Neural progenitor cell (in vitro differentiated cells): ENCODE measurements around the gene NPB. TPM values are rescaled to one million over a fixed set of nuclear protein-coding genes. Genes with fewer than 3 reads are reported as not detected.
A peak's percentile ranks its signal among the peaks of the same experiment; 100 is the strongest.

Source experiments
- DNase-seq: peaks from one replicate; pipeline ENCODE4 v3.0.0-alpha.2; 2016; ENCODE audit warnings: low spot score
- H2AFZ ChIP-seq: fragments of 200-600 bp; sonication (generic); replicated peaks from 2 replicates; pipeline ENCODE4 v1.6.1; 2016; ENCODE audit warnings: antibody characterized with exemption
- H3F3A ChIP-seq: fragments of 200-600 bp; sonication (generic); 2 replicates; pipeline ENCODE4 v1.6.1; 2016; ENCODE audit warnings: antibody characterized with exemption, low read depth
- H3K27ac ChIP-seq: fragments of 200-600 bp; sonication (generic); 2 replicates; pipeline ENCODE4 v1.5.1; 2016; ENCODE audit warnings: mild to moderate bottlenecking
- H3K27me3 ChIP-seq: fragments of 200-600 bp; sonication (generic); 2 replicates; pipeline ENCODE4 v1.6.1; 2016; ENCODE audit warnings: mild to moderate bottlenecking, moderate library complexity
- H3K36me3 ChIP-seq: fragments of 200-600 bp; sonication (generic); 2 replicates; pipeline ENCODE4 v1.5.1; 2016
- H3K4me1 ChIP-seq: fragments of 200-600 bp; sonication (generic); 2 replicates; pipeline ENCODE4 v1.6.1; 2016; ENCODE audit warnings: mixed run types
- H3K4me2 ChIP-seq: fragments of 200-600 bp; sonication (generic); 2 replicates; pipeline ENCODE4 v1.6.1; 2016
- H3K4me3 ChIP-seq: fragments of 200-600 bp; sonication (generic); 2 replicates; pipeline ENCODE4 v1.5.1; 2016
- H3K79me2 ChIP-seq: fragments of 200-600 bp; sonication (generic); 2 replicates; pipeline ENCODE4 v1.6.1; 2016; ENCODE audit warnings: low read depth
- H3K9ac ChIP-seq: fragments of 200-600 bp; sonication (generic); 2 replicates; pipeline ENCODE4 v1.6.1; 2016
- H3K9me3 ChIP-seq: fragments of 200-600 bp; sonication (generic); 2 replicates; pipeline ENCODE4 v1.5.1; 2016; ENCODE audit warnings: low read depth
- H4K20me1 ChIP-seq: fragments of 200-600 bp; sonication (generic); 2 replicates; pipeline ENCODE4 v1.6.1; 2016; ENCODE audit warnings: low read depth
- H3K27ac Mint-ChIP-seq: 3 replicates; pipeline ENCODE4 v1.8.0; 2021; ENCODE audit warnings: mixed read lengths
- H3K27me3 Mint-ChIP-seq: 2 replicates; pipeline ENCODE4 v1.8.0; 2022; ENCODE audit warnings: low read depth, mild to moderate bottlenecking, inconsistent platforms, moderate library complexity, mixed read lengths; ENCODE audit not compliant: insufficient read depth
- H3K36me3 Mint-ChIP-seq: 3 replicates; pipeline ENCODE4 v1.8.0; 2021; ENCODE audit warnings: mixed read lengths
- H3K4me1 Mint-ChIP-seq: 3 replicates; pipeline ENCODE4 v1.8.0; 2021; ENCODE audit warnings: mixed read lengths
- H3K4me3 Mint-ChIP-seq: 3 replicates; pipeline ENCODE4 v1.8.0; 2021; ENCODE audit warnings: mild to moderate bottlenecking, moderate library complexity, mixed read lengths
- H3K9me3 Mint-ChIP-seq: 3 replicates; pipeline ENCODE4 v1.8.0; 2020; ENCODE audit warnings: mixed read lengths
- EZH2 ChIP-seq: fragments of 200-600 bp; sonication (generic); IDR thresholded peaks from 2 replicates; pipeline ENCODE4 v1.6.1; 2017; ENCODE audit warnings: antibody characterized with exemption, mild to moderate bottlenecking, moderate library complexity
- EZH2phosphoT487 ChIP-seq: fragments of 200-600 bp; sonication (generic); IDR thresholded peaks from 2 replicates; pipeline ENCODE4 v1.6.1; 2017; ENCODE audit warnings: antibody characterized with exemption
- total RNA-seq: library from RNA; depleted of rRNA; stranded (reverse); fragments of >200 nt; gene quantifications from 2 replicates; pipeline ENCODE4 v1.2.3, GENCODE V29; 2015; ENCODE audit warnings: low replicate concordance
- TF ChIP-seq, protein P1 (sequence below): fragments of 200-600 bp; sonication (generic); IDR thresholded peaks from 2 replicates; pipeline ENCODE4 v1.5.1; 2017; ENCODE audit warnings: antibody characterized with exemption, mild to moderate bottlenecking

NPB gene
- total RNA-seq, 1 donor from 2014 or later, result not detected

DNA sequence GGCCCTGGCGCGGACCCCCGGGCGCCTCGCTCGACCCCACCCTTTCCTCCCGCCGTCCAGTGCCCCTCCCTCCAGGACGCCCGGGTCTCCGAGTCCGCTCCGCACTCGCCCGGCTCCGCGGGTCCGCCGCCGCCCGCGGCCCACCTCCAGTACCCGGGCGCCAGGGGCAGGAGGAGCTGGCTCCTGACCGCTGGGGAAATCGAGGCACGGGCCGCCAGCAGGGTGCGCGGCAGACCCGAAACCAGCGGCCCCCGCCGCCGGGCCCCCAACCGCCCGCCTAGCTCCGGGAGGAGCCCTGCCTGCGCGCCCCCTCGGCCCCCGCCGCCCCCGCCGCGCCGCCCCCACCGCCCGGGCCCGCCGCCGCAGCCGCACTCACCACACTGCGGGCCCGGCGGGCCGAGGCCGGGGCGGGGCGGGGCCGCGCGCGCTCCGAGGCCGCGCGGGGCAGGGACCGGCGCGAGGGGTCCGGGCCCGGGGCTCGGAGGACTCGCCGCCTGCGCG, 25.2 kb downstream of the NPB start:
- Histone ChIP-seq H3K4me1 (peaks cover 33% of the 10 kb centered on the region), H4K20me1 (peaks cover 59% of the 10 kb centered on the region), H3K27me3 (peaks cover 17% of the 10 kb centered on the region), H3K27ac (no peak overlapping the region), H3K36me3 (no peaks in the 10 kb centered on the region), H3K4me2 (peak overlapping the region; percentile 99), H2AFZ (no peak overlapping the region), H3K79me2 (peaks cover 49% of the 10 kb centered on the region), H3K4me3 (peak overlapping the region; percentile 87), H3F3A (peaks cover 39% of the 10 kb centered on the region), H3K9ac (peak overlapping the region; percentile 22), H3K9me3 (no peaks in the 10 kb centered on the region)
- H3K4me3 Mint-ChIP-seq, result no peak overlapping the region
- no peak overlapping the region for H3K27ac Mint-ChIP-seq
- H3K9me3 Mint-ChIP-seq, result no peaks in the 10 kb centered on the region
- H3K27me3 Mint-ChIP-seq, result peaks cover 2% of the 10 kb centered on the region
- peaks cover 1% of the 10 kb centered on the region for H3K36me3 Mint-ChIP-seq
- peaks cover 21% of the 10 kb centered on the region for H3K4me1 Mint-ChIP-seq
- TF ChIP-seq, protein P1, sequence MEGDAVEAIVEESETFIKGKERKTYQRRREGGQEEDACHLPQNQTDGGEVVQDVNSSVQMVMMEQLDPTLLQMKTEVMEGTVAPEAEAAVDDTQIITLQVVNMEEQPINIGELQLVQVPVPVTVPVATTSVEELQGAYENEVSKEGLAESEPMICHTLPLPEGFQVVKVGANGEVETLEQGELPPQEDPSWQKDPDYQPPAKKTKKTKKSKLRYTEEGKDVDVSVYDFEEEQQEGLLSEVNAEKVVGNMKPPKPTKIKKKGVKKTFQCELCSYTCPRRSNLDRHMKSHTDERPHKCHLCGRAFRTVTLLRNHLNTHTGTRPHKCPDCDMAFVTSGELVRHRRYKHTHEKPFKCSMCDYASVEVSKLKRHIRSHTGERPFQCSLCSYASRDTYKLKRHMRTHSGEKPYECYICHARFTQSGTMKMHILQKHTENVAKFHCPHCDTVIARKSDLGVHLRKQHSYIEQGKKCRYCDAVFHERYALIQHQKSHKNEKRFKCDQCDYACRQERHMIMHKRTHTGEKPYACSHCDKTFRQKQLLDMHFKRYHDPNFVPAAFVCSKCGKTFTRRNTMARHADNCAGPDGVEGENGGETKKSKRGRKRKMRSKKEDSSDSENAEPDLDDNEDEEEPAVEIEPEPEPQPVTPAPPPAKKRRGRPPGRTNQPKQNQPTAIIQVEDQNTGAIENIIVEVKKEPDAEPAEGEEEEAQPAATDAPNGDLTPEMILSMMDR, result no peak
- TF ChIP-seq EZH2 (no peak), EZH2phosphoT487 (no peak)
- DNase-seq, result no peak

DNA sequence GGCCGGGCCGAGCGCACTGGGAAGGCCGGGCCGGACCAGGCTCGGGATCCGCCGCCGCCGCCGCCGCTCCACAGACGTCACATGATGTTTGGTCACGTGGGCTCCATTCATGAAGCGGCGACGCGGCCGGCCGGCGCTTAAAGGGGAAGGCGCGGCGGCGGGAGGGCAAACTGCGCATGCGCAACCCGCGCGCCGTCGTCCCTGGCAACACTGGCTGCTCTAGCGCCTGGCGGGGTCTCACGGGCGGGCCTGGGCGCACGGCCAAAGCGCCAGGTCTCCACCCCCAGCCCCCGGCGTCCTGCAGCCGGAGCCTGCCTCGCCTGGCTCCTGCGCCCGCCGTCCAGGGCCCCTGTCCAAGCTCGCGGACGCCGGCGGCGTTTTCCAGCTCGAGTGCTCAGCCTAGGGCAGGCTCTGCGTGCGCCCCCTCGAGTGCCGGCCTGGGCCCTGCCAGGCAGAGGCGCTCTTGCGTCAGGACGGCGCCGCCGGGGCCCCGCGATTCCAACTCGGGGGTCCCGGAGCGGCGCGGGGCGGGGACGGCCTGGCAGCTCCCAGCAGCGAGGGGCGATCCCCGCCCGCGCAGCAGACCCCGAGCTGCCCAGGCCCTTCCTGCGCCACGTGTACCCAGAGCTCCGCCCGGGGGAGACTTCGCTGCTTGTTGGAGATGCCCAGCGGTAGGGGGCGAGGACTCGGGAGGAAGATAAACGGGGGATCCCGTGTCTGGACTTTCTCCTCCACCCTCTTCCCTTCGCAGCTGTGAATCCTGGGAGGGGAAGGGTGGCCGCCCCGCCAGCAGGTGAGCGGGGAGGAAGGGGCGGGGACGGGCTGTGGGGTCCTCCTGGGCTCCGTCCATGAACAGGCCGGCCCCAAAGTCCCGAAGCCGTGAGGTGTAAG, 25.9 kb downstream of the NPB start, which contains the start of gene MAFG:
Gene MAFG (minus strand): TSS at position 83 of the 891 bp plus-strand sequence. CDS start 4,550 bp downstream, outside the sequence.
- Histone ChIP-seq H3F3A (peaks cover 40% of the 10 kb centered on the region), H3K36me3 (no peaks in the 10 kb centered on the region), H3K27me3 (peaks cover 17% of the 10 kb centered on the region), H3K27ac (no peak within 1 kb of the TSS), H3K9me3 (no peaks in the 10 kb centered on the region), H3K4me2 (peak within 1 kb of the TSS; percentile 99), H3K4me3 (peak within 1 kb of the TSS; percentile 87), H3K79me2 (peaks cover 42% of the 10 kb centered on the region), H3K4me1 (peaks cover 31% of the 10 kb centered on the region), H4K20me1 (peaks cover 54% of the 10 kb centered on the region), H3K9ac (peak within 1 kb of the TSS; percentile 22), H2AFZ (peak within 1 kb of the TSS; percentile 73)
- peaks cover 2% of the 10 kb centered on the region for H3K27me3 Mint-ChIP-seq
- H3K9me3 Mint-ChIP-seq, result no peaks in the 10 kb centered on the region
- H3K4me1 Mint-ChIP-seq, result peaks cover 21% of the 10 kb centered on the region
- DNase-seq, result peak; percentile 98
- H3K36me3 Mint-ChIP-seq, result no peaks in the 10 kb centered on the region
- no peak for TF ChIP-seq EZH2
- TF ChIP-seq, protein P1, result peak; percentile 69
- H3K4me3 Mint-ChIP-seq, result peak within 1 kb of the TSS; percentile 90
- H3K27ac Mint-ChIP-seq, result no peak within 1 kb of the TSS

DNA sequence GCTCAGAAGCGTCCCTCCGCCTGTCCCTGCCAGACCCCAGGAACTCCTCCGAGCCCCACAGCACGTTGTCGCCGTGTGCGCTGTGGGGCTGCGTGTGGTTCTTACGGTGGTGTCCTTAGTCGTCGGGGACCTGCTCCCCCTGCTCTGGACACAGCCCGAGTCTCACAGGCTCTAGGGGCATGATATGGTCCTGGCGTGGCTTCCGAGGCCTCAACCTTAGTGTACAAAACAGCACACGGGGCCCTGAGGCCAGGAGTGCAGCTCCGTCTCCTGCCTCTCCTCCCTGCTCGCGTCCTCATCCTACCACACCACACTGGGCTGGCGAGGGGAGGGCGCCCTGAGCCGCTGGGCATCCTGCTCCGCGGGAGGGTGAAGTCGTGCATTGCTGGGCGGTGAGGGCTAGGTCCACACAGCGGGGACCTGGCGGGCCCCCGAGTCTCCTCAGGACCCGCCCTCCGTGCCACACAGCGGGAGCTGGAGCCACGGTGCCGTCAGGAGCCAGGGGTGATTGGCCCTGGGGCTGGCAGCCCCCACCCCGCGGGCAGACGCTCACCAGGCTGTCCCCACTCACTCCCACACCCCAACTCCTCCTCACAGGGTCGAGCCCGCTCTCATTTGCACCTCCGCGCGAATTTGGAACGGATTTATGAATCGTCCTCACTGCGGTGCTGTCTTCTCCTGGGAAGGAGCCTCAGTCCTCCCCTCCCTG, 26.7 kb downstream of the NPB start:
- no peak for TF ChIP-seq EZH2
- TF ChIP-seq EZH2phosphoT487, result no peak
- TF ChIP-seq, protein P1, result no peak
- no peaks in the 10 kb centered on the region for H3K9me3 ChIP-seq
- peak overlapping the region; percentile 81 for H3K4me2 ChIP-seq
- no peak for DNase-seq
- H3K36me3 ChIP-seq, result no peaks in the 10 kb centered on the region
- H2AFZ ChIP-seq, result no peak overlapping the region
- H3K4me1 Mint-ChIP-seq, result peaks cover 18% of the 10 kb centered on the region
- peaks cover 23% of the 10 kb centered on the region for H3K4me1 ChIP-seq
- H3K4me3 Mint-ChIP-seq, result peak overlapping the region; percentile 81
- no peak overlapping the region for H3K27ac Mint-ChIP-seq
- H3K9ac ChIP-seq, result no peak overlapping the region
- H3K27ac ChIP-seq, result no peak overlapping the region
- H4K20me1 ChIP-seq, result peaks cover 46% of the 10 kb centered on the region
- H3F3A ChIP-seq, result peaks cover 37% of the 10 kb centered on the region
- peaks cover 2% of the 10 kb centered on the region for H3K27me3 Mint-ChIP-seq
- H3K36me3 Mint-ChIP-seq, result no peaks in the 10 kb centered on the region
- no peaks in the 10 kb centered on the region for H3K9me3 Mint-ChIP-seq
- H3K4me3 ChIP-seq, result peak overlapping the region; percentile 56
- H3K27me3 ChIP-seq, result peaks cover 17% of the 10 kb centered on the region
- H3K79me2 ChIP-seq, result peaks cover 35% of the 10 kb centered on the region
